WERI-Rb-1 (cell line): ENCODE data around the gene FUCA2.

ENCODE experiments used
- DNase-seq: peaks from one replicate; pipeline ENCODE4 v3.0.0-alpha.2; 2020
- H3K27ac ChIP-seq: fragments of 250-450 bp; sonication (Bioruptor Pico); 2 replicates; pipeline ENCODE4 v1.5.1; 2020; ENCODE audit warnings: mild to moderate bottlenecking, moderate library complexity
- H3K27me3 ChIP-seq: fragments of 250-450 bp; sonication (Bioruptor Pico); 2 replicates; pipeline ENCODE4 v1.5.1; 2021; ENCODE audit warnings: mild to moderate bottlenecking, low read depth, moderate library complexity; ENCODE audit not compliant: insufficient read depth, severe bottlenecking
- H3K36me3 ChIP-seq: fragments of 250-450 bp; sonication (Bioruptor Pico); 2 replicates; pipeline ENCODE4 v1.5.1; 2020; ENCODE audit warnings: mild to moderate bottlenecking, moderate library complexity
- H3K4me3 ChIP-seq: 2 replicates; pipeline ENCODE4 v1.5.1; 2011; ENCODE audit warnings: low read depth, mild to moderate bottlenecking, control low read depth, low read length
- H3K9me3 ChIP-seq: fragments of 250-450 bp; sonication (Bioruptor Pico); 2 replicates; pipeline ENCODE4 v1.5.1; 2021; ENCODE audit warnings: mild to moderate bottlenecking, moderate library complexity; ENCODE audit not compliant: severe bottlenecking
- TF ChIP-seq, protein P1 (sequence below): IDR thresholded peaks from 2 replicates; pipeline ENCODE4 v1.5.1; 2011; ENCODE audit warnings: low read depth, mild to moderate bottlenecking, control low read depth, inconsistent platforms, low read length

Gene FUCA2

DNA sequence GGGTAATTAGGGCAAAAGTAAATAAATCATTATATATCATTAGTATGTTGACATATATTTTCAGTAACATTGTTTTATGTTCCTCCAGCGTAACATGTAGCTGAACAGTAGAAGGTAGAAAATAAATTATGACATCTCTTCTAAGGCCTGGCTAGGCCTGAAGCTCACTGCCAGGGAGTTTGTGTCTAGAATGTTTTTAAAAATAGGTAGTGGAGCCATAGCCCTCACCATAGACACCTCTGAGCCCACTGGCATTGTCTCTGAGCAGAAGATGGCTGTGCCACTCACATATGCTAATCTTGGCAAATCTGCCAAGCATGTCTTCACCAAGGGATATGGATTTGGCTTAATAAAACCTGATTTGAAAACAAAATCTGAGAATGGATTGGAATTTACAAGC is 21.3 kb downstream of the FUCA2 start:
- no peak for DNase-seq
- TF ChIP-seq, protein P1, sequence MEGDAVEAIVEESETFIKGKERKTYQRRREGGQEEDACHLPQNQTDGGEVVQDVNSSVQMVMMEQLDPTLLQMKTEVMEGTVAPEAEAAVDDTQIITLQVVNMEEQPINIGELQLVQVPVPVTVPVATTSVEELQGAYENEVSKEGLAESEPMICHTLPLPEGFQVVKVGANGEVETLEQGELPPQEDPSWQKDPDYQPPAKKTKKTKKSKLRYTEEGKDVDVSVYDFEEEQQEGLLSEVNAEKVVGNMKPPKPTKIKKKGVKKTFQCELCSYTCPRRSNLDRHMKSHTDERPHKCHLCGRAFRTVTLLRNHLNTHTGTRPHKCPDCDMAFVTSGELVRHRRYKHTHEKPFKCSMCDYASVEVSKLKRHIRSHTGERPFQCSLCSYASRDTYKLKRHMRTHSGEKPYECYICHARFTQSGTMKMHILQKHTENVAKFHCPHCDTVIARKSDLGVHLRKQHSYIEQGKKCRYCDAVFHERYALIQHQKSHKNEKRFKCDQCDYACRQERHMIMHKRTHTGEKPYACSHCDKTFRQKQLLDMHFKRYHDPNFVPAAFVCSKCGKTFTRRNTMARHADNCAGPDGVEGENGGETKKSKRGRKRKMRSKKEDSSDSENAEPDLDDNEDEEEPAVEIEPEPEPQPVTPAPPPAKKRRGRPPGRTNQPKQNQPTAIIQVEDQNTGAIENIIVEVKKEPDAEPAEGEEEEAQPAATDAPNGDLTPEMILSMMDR = no peak

DNA sequence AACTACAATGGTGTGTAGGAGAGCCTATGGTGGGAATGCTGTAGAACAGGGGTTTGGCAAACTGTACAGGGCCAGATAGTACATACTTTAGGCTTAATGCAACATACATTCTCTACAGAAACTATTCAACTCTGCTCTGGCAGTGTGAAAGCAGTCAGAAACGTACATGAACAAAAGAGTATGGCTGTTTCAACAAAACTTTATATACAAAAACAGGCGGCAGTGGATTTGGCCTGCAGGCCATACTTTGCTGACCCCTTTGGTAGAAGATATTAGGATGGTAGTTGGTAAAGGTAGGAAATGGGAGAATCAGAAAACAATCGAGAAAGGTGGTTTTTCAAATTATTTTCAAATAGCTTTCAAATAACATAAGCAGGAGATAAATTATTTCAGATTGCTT is 24.8 kb downstream of the FUCA2 start:
- TF ChIP-seq, protein P1 = no peak
- H3K27ac ChIP-seq = no peak overlapping the region
- DNase-seq = no peak
- no peak overlapping the region for H3K4me3 ChIP-seq
- no peaks in the 10 kb centered on the region for H3K36me3 ChIP-seq
- H3K27me3 ChIP-seq = no peaks in the 10 kb centered on the region
- H3K9me3 ChIP-seq = no peaks in the 10 kb centered on the region

More for the DNA sequence above, 21.3 kb downstream of the FUCA2 start:
- Histone ChIP-seq H3K9me3 (no peaks in the 10 kb centered on the region), H3K4me3 (no peak overlapping the region), H3K27ac (no peak overlapping the region), H3K36me3 (no peaks in the 10 kb centered on the region), H3K27me3 (no peaks in the 10 kb centered on the region)

DNA sequence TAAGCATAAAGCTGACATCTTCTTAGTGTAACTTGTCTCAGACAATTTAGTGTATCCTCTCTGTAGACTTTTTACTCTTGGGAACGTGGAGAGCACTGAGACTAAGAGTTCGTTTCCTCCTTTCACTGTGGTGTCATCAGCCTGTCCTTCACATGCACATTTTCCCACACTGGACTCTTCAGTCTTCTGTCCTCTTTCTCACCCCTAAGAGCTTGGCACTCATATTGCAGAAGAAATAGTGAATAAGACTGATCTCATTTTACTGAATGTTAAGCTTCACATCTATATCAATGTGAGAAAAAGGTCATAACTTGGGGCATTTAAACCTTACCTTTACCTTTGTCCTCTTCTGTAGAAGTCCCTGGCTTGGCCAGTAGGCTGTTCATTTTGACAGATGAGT is 25.6 kb downstream of the FUCA2 start:
- H3K4me3 ChIP-seq = no peak overlapping the region
- H3K9me3 ChIP-seq = no peaks in the 10 kb centered on the region
- H3K27ac ChIP-seq = no peak overlapping the region
- TF ChIP-seq, protein P1 = no peak
- H3K27me3 ChIP-seq = no peaks in the 10 kb centered on the region
- H3K36me3 ChIP-seq = no peaks in the 10 kb centered on the region
- no peak for DNase-seq

DNA sequence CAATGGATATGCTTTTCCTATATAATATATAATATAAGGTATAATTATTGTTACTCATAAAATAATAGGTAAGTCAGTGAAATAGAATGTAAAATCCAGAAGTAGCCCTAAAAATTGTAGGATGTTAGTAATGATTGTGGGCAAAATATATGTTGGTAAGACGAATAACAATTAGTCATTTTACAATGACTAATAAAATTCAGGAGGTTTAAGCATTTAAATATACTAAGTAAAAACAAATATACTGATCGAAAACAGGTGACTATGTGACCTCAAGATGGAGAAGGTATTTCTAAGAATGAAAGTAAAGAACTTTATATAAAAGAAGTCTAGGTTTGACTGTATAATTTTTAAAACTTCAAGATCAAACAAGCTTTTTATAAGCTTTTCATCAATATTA is 28.9 kb downstream of the FUCA2 start:
- no peak for DNase-seq
- no peak overlapping the region for H3K27ac ChIP-seq
- H3K4me3 ChIP-seq = no peak overlapping the region
- no peaks in the 10 kb centered on the region for H3K27me3 ChIP-seq
- TF ChIP-seq, protein P1 = no peak
- H3K36me3 ChIP-seq = no peaks in the 10 kb centered on the region
- H3K9me3 ChIP-seq = no peaks in the 10 kb centered on the region

DNA sequence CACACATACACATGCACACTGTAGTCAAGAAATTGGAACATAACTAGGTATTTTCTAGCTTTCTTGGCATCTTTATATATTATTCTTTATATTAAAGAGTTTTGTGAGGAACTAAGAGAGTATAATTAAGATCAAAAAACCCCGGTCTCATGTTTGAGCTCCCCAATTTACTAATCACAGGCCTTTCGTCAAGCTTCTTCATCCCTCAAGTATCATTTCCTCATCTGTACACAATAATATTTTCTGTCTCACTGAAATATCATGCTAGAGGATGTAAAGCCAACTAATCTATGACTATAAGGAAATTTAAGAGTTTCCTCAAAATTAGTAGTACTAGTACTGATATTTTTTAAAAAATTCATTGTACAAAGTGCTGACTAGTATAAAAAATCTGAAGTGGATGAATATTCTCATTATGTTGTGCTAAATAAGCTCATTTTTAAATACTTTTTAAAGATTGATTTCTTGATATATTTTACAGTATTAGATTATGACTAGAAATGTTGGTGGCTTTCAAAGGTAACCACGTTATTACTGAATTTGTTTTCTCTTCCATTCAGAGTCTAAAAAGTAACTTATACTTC is 32.9 kb downstream of the FUCA2 start:
- H3K36me3 ChIP-seq = no peaks in the 10 kb centered on the region; the same call in 1 of the 2 replicates
- TF ChIP-seq, protein P1 = no peak
- no peak overlapping the region for H3K4me3 ChIP-seq
- H3K27ac ChIP-seq = no peak overlapping the region
- H3K27me3 ChIP-seq = no peaks in the 10 kb centered on the region
- no peaks in the 10 kb centered on the region for H3K9me3 ChIP-seq
- DNase-seq = no peak

DNA sequence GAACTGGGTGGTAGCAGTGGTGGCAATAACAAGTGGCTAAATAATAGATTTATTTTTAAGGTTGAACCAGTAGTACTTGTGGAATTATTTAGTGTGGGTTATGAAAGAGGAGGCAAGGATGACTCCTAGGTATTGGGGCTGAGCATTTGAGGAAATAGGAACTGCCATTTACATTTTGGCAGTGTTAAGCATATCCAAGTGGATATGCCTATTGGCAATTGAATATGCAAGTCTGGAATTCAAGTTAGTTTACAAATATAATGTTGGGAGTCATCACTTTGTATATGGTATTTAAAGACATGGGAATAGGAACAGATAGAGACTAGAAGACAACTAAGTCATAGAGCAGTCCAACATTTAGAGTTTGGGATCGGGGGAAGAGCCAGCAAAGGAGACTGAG is 35.0 kb downstream of the FUCA2 start:
- no peak overlapping the region for H3K27ac ChIP-seq
- no peaks in the 10 kb centered on the region for H3K9me3 ChIP-seq
- no peak overlapping the region for H3K4me3 ChIP-seq
- H3K27me3 ChIP-seq = no peaks in the 10 kb centered on the region
- no peaks in the 10 kb centered on the region; the same call in none of the 2 replicates for H3K36me3 ChIP-seq
- TF ChIP-seq, protein P1 = no peak
- no peak for DNase-seq
